Measurements from ENCODE around the gene NTF3. TPM values are rescaled to one million over a fixed set of nuclear protein-coding genes. Genes with fewer than 3 reads are reported as not detected.

Gene NTF3
- total RNA-seq, 4 donors from 2014 or later, result 0.69 to 9.8 (median 2.5) TPM

GRCh38 chr12:5441497-5442236 is 9.8 kb downstream of the NTF3 start:
- TF ChIP-seq POLR2AphosphoS5 (IDR thresholded peaks at IDR 0.05), result no peak
- TF ChIP-seq CTCF (IDR thresholded peaks at IDR 0.05), result no peak
- TF ChIP-seq POLR2A (IDR thresholded peaks at IDR 0.05), result no peak
- TF ChIP-seq EP300 (IDR thresholded peaks at IDR 0.05), result no peak
- Histone ChIP-seq H3K36me3 (no peaks in the 10 kb centered on the region), H3K27me3 (peaks cover 66% of the 10 kb centered on the region)

GRCh38 chr12:5442251-5443006 is 10.5 kb downstream of the NTF3 start:
- H3K4me3 ChIP-seq, result no peak overlapping the region

More at GRCh38 chr12:5441497-5442236, 9.8 kb downstream of the NTF3 start:
- no peak for ATAC-seq
- H3K9me3 ChIP-seq, result peaks cover 0 to 4% (median 0%) of the 10 kb centered on the region in 3 donors
- no peaks in the 10 kb centered on the region for H3K4me1 ChIP-seq
- 65 to 84% methylated on average over 5 to 7 of the region's 10 CpGs for WGBS, 2 donors (ENCODE audit: low coverage in 1 of 2)
- H3K4me3 ChIP-seq, result no peak overlapping the region
- no peak overlapping the region for H3K27ac ChIP-seq

GRCh38 chr12:5444520-5444919 is 12.6 kb downstream of the NTF3 start:
- ATAC-seq, result no peak
- no peak overlapping the region for H3K27ac ChIP-seq
- H3K27me3 ChIP-seq, result peaks cover 65% of the 10 kb centered on the region
- H3K4me1 ChIP-seq, result no peaks in the 10 kb centered on the region
- no peak overlapping the region for H3K4me3 ChIP-seq
- no peak for TF ChIP-seq POLR2A (IDR thresholded peaks at IDR 0.05)
- TF ChIP-seq EP300 (IDR thresholded peaks at IDR 0.05), result no peak
- no peak for TF ChIP-seq POLR2AphosphoS5 (IDR thresholded peaks at IDR 0.05)
- TF ChIP-seq CTCF (IDR thresholded peaks at IDR 0.05), result no peak
- H3K9me3 ChIP-seq, result no peaks in the 10 kb centered on the region
- WGBS, 2 donors (ENCODE audit: low coverage in 1 of 2), result 84 to 85% methylated on average over 6 of the region's 6 CpGs
- no peaks in the 10 kb centered on the region for H3K36me3 ChIP-seq

More at GRCh38 chr12:5442251-5443006, 10.5 kb downstream of the NTF3 start:
- Histone ChIP-seq H3K4me1 (no peaks in the 10 kb centered on the region), H3K36me3 (no peaks in the 10 kb centered on the region), H3K9me3 (peaks cover 0 to 4% (median 0%) of the 10 kb centered on the region in 3 donors), H3K27ac (no peak overlapping the region), H3K27me3 (peaks cover 64% of the 10 kb centered on the region)
- TF ChIP-seq CTCF (IDR thresholded peaks at IDR 0.05) (peak in 2 of 4 experiments; percentile 36 to 57), EP300 (IDR thresholded peaks at IDR 0.05) (no peak)
- ATAC-seq, result no peak
- WGBS, 2 donors (ENCODE audit: low coverage in 1 of 2), result 49 to 55% methylated on average over 8 to 9 of the region's 11 CpGs

GRCh38 chr12:5447320-5447719 is 15.4 kb downstream of the NTF3 start:
- H3K27ac ChIP-seq, result no peak overlapping the region
- no peak overlapping the region for H3K4me3 ChIP-seq
- no peak for TF ChIP-seq POLR2A (IDR thresholded peaks at IDR 0.05)
- TF ChIP-seq POLR2AphosphoS5 (IDR thresholded peaks at IDR 0.05), result no peak
- no peak for TF ChIP-seq EP300 (IDR thresholded peaks at IDR 0.05)
- no peak for TF ChIP-seq CTCF (IDR thresholded peaks at IDR 0.05)
- H3K36me3 ChIP-seq, result no peaks in the 10 kb centered on the region
- no peak for ATAC-seq
- H3K4me1 ChIP-seq, result no peaks in the 10 kb centered on the region
- H3K27me3 ChIP-seq, result peaks cover 58% of the 10 kb centered on the region
- H3K9me3 ChIP-seq, result no peaks in the 10 kb centered on the region
- 86 to 87% methylated on average over 3 to 5 of the region's 5 CpGs for WGBS, 2 donors (ENCODE audit: low coverage in 1 of 2)
